Natural killer cell (primary cell): ENCODE measurements around the gene THBD. TPM values are rescaled to one million over a fixed set of nuclear protein-coding genes. Genes with fewer than 3 reads are reported as not detected.

Source experiments
- ATAC-seq, 3 donors: fragments of 150-1000 bp in 2 of 3; fragments of 200-7000 bp in 1 of 3; cut with Tn5 transposase; 1 replicate in 1 of 3; 2 replicates in 2 of 3; pipeline ENCODE4 v1.10.0; 2021; ENCODE audit warnings: mild to moderate bottlenecking in 2 of 3, moderate library complexity in 2 of 3
- DNase-seq, 2 donors: peaks; one replicate each; pipeline versions ENCODE4 v3.0.0 to v3.0.0-alpha.2; 2013 to 2021; ENCODE audit warnings: mixed read lengths in 1 of 2
- H3K27ac ChIP-seq: one replicate; pipeline ENCODE4 v1.5.1; 2013; ENCODE audit warnings: mild to moderate bottlenecking, low read length
- H3K27me3 ChIP-seq: one replicate; pipeline ENCODE4 v1.6.1; 2013; ENCODE audit warnings: low read length; ENCODE audit not compliant: control insufficient read depth, insufficient read depth
- H3K36me3 ChIP-seq: one replicate; pipeline ENCODE4 v1.6.1; 2013; ENCODE audit warnings: low read length; ENCODE audit not compliant: control insufficient read depth, insufficient read depth
- H3K4me1 ChIP-seq: one replicate; pipeline ENCODE4 v1.6.1; 2013; ENCODE audit warnings: low read length; ENCODE audit not compliant: control insufficient read depth, insufficient read depth
- H3K4me3 ChIP-seq: one replicate; pipeline ENCODE4 v1.5.1; 2013; ENCODE audit warnings: low read length
- H3K9me3 ChIP-seq: one replicate; pipeline ENCODE4 v1.6.1; 2013; ENCODE audit warnings: low read length; ENCODE audit not compliant: control insufficient read depth, insufficient read depth
- H3K27ac Mint-ChIP-seq, 2 donors: one replicate each; pipeline ENCODE4 v1.8.0; 2022; ENCODE audit warnings: mild to moderate bottlenecking in 2 of 2, mixed read lengths in 2 of 2, moderate library complexity in 1 of 2
- H3K27me3 Mint-ChIP-seq, 2 donors: one replicate each; pipeline ENCODE4 v1.8.0; 2022; ENCODE audit warnings: low read depth in 2 of 2, mixed read lengths in 2 of 2
- H3K36me3 Mint-ChIP-seq: one replicate; pipeline ENCODE4 v1.8.0; 2022; ENCODE audit warnings: mixed read lengths
- H3K4me1 Mint-ChIP-seq, 2 donors: one replicate each; pipeline ENCODE4 v1.8.0; 2022; ENCODE audit warnings: mixed read lengths in 2 of 2
- H3K4me3 Mint-ChIP-seq: one replicate; pipeline ENCODE4 v1.8.0; 2022; ENCODE audit warnings: mild to moderate bottlenecking, moderate library complexity, mixed read lengths
- H3K9me3 Mint-ChIP-seq, 2 donors: one replicate each; pipeline ENCODE4 v1.8.0; 2022; ENCODE audit warnings: mixed read lengths in 2 of 2
- CTCF ChIP-seq: fragments of 200-600 bp; IDR thresholded peaks from one replicate; pipeline ENCODE4 v1.8.0; 2022; ENCODE audit warnings: antibody characterized with exemption
- WGBS: methylation state at CpG from one replicate; pipeline ENCODE4 v1.1.7; 2013; ENCODE audit warnings: missing lambda C conversion rate; ENCODE audit not compliant: insufficient coverage; 5-methylcytosine and 5-hydroxymethylcytosine counted together
- intact Hi-C: fragments of 100-400 bp; cut with micrococcal nuclease; formaldehyde crosslinking; loops from one replicate; pipeline ENCODE4 v1.14.2; 2022
- total RNA-seq, 4 donors: library from RNA; stranded (reverse); fragments of 120-200 nt in 1 of 4; gene quantifications; one replicate each; pipeline versions ENCODE4 v1.2.3 to v1.2.4, GENCODE V29; 2013 to 2022

THBD gene
- total RNA-seq, 3 donors from 2014 or later (not counting 1 experiment from before 2014, with no cell fraction given), result 2.1 to 2.8 (median 2.1) TPM

- H3K9me3 Mint-ChIP-seq, result no peaks in the 10 kb centered on the region
- peak; percentile 16 for TF ChIP-seq CTCF
- H3K4me3 ChIP-seq, result no peak overlapping the region
- H3K27me3 ChIP-seq, result peaks cover 31% of the 10 kb centered on the region
- H3K27me3 Mint-ChIP-seq, result peaks cover 50 to 65% of the 10 kb centered on the region in 2 donors
- H3K36me3 Mint-ChIP-seq, result no peaks in the 10 kb centered on the region
- no peaks in the 10 kb centered on the region for H3K36me3 ChIP-seq
- WGBS, result 7% methylated on average over 92 of the region's 92 CpGs
- H3K9me3 ChIP-seq, result no peaks in the 10 kb centered on the region
- ATAC-seq, result peak; percentile 74 to 76 (median 75)
- peaks cover 35% of the 10 kb centered on the region for H3K4me1 ChIP-seq
- no peak overlapping the region for H3K27ac Mint-ChIP-seq
- H3K27ac ChIP-seq, result no peak overlapping the region
- peak overlapping the region; percentile 69 for H3K4me3 Mint-ChIP-seq
- intact Hi-C loops, result loop anchor here (2.0 kb wide), 1 partner anchor 186 kb away; no protein-coding TSS in a partner anchor
- DNase-seq, result peak; percentile 28 to 33
- peaks cover 16 to 39% of the 10 kb centered on the region in 2 donors for H3K4me1 Mint-ChIP-seq
Observed at GRCh38 chr20:23048283-23049200, 930 bp downstream of the THBD start.

GRCh38 chr20:23047738-23048214, 1.7 kb downstream of the THBD start:
- Histone ChIP-seq H3K4me1 (peaks cover 35% of the 10 kb centered on the region), H3K9me3 (no peaks in the 10 kb centered on the region), H3K27me3 (peaks cover 31% of the 10 kb centered on the region), H3K36me3 (no peaks in the 10 kb centered on the region), H3K4me3 (no peak overlapping the region), H3K27ac (no peak overlapping the region)
- H3K27ac Mint-ChIP-seq, result no peak overlapping the region
- no peak for ATAC-seq
- peaks cover 16 to 39% of the 10 kb centered on the region in 2 donors for H3K4me1 Mint-ChIP-seq
- peaks cover 43 to 65% of the 10 kb centered on the region in 2 donors for H3K27me3 Mint-ChIP-seq
- intact Hi-C loops, result loop anchor here (2.0 kb wide), 1 partner anchor 187 kb away; no protein-coding TSS in a partner anchor
- no peak for TF ChIP-seq CTCF
- DNase-seq, result no peak
- H3K36me3 Mint-ChIP-seq, result no peaks in the 10 kb centered on the region
- peak overlapping the region; percentile 35 for H3K4me3 Mint-ChIP-seq
- 25% methylated on average over 47 of the region's 47 CpGs for WGBS
- no peaks in the 10 kb centered on the region for H3K9me3 Mint-ChIP-seq

GRCh38 chr20:23047001-23047737, 2.3 kb downstream of the THBD start:
- H3K27ac ChIP-seq, result no peak overlapping the region
- no peak overlapping the region for H3K4me3 ChIP-seq
- H3K4me3 Mint-ChIP-seq, result peak overlapping the region; percentile 64
- H3K36me3 ChIP-seq, result no peaks in the 10 kb centered on the region
- ATAC-seq (no peak), DNase-seq (no peak)
- H3K9me3 ChIP-seq, result no peaks in the 10 kb centered on the region
- no peaks in the 10 kb centered on the region for H3K36me3 Mint-ChIP-seq
- no peak for TF ChIP-seq CTCF
- H3K27me3 ChIP-seq, result peaks cover 31% of the 10 kb centered on the region
- intact Hi-C loops, result no loop called here
- H3K9me3 Mint-ChIP-seq, result no peaks in the 10 kb centered on the region
- no peak overlapping the region for H3K27ac Mint-ChIP-seq
- WGBS, result 86% methylated on average over 8 of the region's 13 CpGs
- H3K4me1 ChIP-seq, result peaks cover 35% of the 10 kb centered on the region
- peaks cover 37 to 59% of the 10 kb centered on the region in 2 donors for H3K27me3 Mint-ChIP-seq
- peaks cover 16 to 39% of the 10 kb centered on the region in 2 donors for H3K4me1 Mint-ChIP-seq
